ENCODE results near the gene CYP1A1. TPM values are rescaled to one million over a fixed set of nuclear protein-coding genes. Genes with fewer than 3 reads are reported as not detected.
A peak's percentile ranks its signal among the peaks of the same experiment; 100 is the strongest.

Gene CYP1A1
- total and polyA plus RNA-seq, 2 of the 13 experiments (the other 11 are each of a cell fraction or from before 2014, with no cell fraction given), result 7.9 to 8.0 TPM

DNA sequence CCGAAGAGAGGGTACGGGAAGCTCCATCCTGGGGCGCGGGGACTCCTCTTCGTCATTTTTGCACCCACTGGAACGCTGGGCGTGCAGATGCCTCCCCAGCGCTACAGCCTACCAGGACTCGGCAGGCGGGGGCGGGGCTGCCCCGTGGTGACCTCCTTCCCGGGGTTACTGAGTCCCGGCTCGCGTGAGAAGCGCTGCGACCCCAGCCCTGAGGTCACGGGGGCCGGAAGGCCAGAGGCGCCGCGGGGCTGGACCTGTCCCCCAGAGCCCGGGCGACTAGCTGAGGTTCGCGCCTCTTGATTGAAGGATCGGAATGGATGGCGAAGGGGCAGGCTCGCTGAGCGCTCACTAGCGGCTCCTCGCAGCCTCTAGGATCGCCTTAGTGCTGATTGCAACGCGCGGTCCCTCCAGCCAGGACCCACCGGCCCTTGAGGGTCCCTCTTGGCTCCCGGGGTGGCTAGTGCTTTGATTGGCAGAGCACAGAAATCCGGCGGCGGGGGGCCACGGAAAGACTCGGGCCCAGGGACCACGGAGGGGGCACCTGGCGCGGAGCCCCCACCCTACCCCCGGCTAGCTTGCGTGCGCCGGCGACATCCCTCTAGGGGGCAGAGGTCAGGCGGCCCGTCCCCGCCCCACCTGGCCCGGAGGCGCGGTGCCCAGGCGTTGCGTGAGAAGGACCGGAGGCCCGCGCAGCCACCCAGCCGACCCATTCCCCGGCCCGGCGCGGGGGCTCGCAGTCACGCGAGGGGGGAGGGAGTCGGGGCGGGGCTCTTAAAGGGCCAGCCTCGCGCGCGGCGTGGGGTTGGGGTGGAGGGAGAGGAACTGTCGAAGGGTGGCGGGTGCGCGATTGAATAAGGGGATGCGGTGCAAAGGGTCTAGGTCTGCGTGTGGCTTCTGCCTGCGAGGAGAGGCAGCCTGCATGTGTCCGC, 781 bp upstream of the CYP1A1 start (continued):
- TF ChIP-seq ZFX (CRISPR knock-in tag; IDR thresholded peaks at IDR 0.05; ENCODE audit: low read depth), result peak; percentile 51
- TF ChIP-seq, protein P1, sequence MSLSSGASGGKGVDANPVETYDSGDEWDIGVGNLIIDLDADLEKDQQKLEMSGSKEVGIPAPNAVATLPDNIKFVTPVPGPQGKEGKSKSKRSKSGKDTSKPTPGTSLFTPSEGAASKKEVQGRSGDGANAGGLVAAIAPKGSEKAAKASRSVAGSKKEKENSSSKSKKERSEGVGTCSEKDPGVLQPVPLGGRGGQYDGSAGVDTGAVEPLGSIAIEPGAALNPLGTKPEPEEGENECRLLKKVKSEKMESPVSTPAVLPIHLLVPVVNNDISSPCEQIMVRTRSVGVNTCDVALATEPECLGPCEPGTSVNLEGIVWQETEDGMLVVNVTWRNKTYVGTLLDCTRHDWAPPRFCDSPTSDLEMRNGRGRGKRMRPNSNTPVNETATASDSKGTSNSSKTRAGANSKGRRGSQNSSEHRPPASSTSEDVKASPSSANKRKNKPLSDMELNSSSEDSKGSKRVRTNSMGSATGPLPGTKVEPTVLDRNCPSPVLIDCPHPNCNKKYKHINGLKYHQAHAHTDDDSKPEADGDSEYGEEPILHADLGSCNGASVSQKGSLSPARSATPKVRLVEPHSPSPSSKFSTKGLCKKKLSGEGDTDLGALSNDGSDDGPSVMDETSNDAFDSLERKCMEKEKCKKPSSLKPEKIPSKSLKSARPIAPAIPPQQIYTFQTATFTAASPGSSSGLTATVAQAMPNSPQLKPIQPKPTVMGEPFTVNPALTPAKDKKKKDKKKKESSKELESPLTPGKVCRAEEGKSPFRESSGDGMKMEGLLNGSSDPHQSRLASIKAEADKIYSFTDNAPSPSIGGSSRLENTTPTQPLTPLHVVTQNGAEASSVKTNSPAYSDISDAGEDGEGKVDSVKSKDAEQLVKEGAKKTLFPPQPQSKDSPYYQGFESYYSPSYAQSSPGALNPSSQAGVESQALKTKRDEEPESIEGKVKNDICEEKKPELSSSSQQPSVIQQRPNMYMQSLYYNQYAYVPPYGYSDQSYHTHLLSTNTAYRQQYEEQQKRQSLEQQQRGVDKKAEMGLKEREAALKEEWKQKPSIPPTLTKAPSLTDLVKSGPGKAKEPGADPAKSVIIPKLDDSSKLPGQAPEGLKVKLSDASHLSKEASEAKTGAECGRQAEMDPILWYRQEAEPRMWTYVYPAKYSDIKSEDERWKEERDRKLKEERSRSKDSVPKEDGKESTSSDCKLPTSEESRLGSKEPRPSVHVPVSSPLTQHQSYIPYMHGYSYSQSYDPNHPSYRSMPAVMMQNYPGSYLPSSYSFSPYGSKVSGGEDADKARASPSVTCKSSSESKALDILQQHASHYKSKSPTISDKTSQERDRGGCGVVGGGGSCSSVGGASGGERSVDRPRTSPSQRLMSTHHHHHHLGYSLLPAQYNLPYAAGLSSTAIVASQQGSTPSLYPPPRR (CRISPR knock-in tag; IDR thresholded peaks at IDR 0.05; ENCODE audit: borderline replicate concordance), result no peak
- TF ChIP-seq, protein P2, sequence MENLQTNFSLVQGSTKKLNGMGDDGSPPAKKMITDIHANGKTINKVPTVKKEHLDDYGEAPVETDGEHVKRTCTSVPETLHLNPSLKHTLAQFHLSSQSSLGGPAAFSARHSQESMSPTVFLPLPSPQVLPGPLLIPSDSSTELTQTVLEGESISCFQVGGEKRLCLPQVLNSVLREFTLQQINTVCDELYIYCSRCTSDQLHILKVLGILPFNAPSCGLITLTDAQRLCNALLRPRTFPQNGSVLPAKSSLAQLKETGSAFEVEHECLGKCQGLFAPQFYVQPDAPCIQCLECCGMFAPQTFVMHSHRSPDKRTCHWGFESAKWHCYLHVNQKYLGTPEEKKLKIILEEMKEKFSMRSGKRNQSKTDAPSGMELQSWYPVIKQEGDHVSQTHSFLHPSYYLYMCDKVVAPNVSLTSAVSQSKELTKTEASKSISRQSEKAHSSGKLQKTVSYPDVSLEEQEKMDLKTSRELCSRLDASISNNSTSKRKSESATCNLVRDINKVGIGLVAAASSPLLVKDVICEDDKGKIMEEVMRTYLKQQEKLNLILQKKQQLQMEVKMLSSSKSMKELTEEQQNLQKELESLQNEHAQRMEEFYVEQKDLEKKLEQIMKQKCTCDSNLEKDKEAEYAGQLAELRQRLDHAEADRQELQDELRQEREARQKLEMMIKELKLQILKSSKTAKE (CRISPR knock-in tag; IDR thresholded peaks at IDR 0.05; ENCODE audit: borderline replicate concordance), result no peak; the same call in none of the 2 replicates
- TF ChIP-seq, protein P3, sequence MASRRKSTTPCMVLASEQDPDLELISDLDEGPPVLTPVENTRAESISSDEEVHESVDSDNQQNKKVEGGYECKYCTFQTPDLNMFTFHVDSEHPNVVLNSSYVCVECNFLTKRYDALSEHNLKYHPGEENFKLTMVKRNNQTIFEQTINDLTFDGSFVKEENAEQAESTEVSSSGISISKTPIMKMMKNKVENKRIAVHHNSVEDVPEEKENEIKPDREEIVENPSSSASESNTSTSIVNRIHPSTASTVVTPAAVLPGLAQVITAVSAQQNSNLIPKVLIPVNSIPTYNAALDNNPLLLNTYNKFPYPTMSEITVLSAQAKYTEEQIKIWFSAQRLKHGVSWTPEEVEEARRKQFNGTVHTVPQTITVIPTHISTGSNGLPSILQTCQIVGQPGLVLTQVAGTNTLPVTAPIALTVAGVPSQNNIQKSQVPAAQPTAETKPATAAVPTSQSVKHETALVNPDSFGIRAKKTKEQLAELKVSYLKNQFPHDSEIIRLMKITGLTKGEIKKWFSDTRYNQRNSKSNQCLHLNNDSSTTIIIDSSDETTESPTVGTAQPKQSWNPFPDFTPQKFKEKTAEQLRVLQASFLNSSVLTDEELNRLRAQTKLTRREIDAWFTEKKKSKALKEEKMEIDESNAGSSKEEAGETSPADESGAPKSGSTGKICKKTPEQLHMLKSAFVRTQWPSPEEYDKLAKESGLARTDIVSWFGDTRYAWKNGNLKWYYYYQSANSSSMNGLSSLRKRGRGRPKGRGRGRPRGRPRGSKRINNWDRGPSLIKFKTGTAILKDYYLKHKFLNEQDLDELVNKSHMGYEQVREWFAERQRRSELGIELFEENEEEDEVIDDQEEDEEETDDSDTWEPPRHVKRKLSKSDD (CRISPR knock-in tag; IDR thresholded peaks at IDR 0.05; ENCODE audit: low read depth), result no peak
- TF ChIP-seq JUNB (CRISPR knock-in tag; IDR thresholded peaks at IDR 0.05; ENCODE audit: borderline replicate concordance), result no peak
- TF ChIP-seq FOSL2 (CRISPR knock-in tag; IDR thresholded peaks at IDR 0.05), result no peak; the same call in 1 of the 2 replicates
- no peak for TF ChIP-seq ZNF24 (IDR thresholded peaks at IDR 0.05)
- no peak for TF ChIP-seq DNMT3B (CRISPR knock-in tag; conservative IDR thresholded peaks at IDR 0.05)
- TF ChIP-seq CAMTA2 (CRISPR knock-in tag; IDR thresholded peaks at IDR 0.05; ENCODE audit: borderline replicate concordance), result peak; percentile 25; the same call in 1 of the 2 replicates
- TF ChIP-seq SOX13 (IDR thresholded peaks at IDR 0.05), result no peak
- TF ChIP-seq SOX13 (CRISPR knock-in tag; conservative IDR thresholded peaks at IDR 0.05 in 1 of 2, IDR thresholded peaks at IDR 0.05 in 1 of 2), result no peak
- TF ChIP-seq HNF4A (CRISPR knock-in tag; IDR thresholded peaks at IDR 0.05), result no peak; the same call in none of the 2 replicates
- TF ChIP-seq, protein P4, sequence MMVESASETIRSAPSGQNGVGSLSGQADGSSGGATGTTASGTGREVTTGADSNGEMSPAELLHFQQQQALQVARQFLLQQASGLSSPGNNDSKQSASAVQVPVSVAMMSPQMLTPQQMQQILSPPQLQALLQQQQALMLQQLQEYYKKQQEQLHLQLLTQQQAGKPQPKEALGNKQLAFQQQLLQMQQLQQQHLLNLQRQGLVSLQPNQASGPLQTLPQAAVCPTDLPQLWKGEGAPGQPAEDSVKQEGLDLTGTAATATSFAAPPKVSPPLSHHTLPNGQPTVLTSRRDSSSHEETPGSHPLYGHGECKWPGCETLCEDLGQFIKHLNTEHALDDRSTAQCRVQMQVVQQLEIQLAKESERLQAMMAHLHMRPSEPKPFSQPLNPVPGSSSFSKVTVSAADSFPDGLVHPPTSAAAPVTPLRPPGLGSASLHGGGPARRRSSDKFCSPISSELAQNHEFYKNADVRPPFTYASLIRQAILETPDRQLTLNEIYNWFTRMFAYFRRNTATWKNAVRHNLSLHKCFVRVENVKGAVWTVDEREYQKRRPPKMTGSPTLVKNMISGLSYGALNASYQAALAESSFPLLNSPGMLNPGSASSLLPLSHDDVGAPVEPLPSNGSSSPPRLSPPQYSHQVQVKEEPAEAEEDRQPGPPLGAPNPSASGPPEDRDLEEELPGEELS (CRISPR knock-in tag; IDR thresholded peaks at IDR 0.05), result peak; percentile 22; the same call in 1 of the 2 replicates
- TF ChIP-seq, protein P5, sequence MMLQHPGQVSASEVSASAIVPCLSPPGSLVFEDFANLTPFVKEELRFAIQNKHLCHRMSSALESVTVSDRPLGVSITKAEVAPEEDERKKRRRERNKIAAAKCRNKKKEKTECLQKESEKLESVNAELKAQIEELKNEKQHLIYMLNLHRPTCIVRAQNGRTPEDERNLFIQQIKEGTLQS (CRISPR knock-in tag; IDR thresholded peaks at IDR 0.05), result no peak
- no peak for TF ChIP-seq HNRNPUL1 (IDR thresholded peaks at IDR 0.05; ENCODE audit: low read depth, low read length)
